DMS53 treated with DMSO at 0.1 percent for 48 hours (cell line): ENCODE data around the gene IL1RAP.

ENCODE experiments used
- DNase-seq: peaks from one replicate; lab custom pipeline; 2025; ENCODE audit not compliant: unreplicated experiment; lab: John Stamatoyannopoulos, UW

Gene IL1RAP

DNA sequence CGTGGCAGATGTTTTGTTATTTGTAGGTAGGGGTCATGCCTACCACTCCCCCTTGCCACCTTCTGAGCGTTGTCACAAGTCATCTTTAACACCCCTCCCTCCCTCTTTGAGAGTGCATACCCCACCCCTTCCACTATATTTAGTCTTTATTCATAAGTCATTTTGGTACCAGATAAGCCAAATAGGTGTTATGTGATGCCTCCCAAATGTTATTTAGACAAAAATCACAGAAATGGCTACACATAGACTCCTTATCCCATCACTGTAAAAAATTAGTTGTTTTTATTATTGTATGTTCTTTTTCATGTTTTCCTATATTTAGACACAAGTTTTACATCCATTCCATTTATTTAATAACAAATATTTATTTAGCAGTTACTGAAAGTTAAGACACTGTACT lies 93.1 kb downstream of the IL1RAP start:
- DNase-seq: no peak

DNA sequence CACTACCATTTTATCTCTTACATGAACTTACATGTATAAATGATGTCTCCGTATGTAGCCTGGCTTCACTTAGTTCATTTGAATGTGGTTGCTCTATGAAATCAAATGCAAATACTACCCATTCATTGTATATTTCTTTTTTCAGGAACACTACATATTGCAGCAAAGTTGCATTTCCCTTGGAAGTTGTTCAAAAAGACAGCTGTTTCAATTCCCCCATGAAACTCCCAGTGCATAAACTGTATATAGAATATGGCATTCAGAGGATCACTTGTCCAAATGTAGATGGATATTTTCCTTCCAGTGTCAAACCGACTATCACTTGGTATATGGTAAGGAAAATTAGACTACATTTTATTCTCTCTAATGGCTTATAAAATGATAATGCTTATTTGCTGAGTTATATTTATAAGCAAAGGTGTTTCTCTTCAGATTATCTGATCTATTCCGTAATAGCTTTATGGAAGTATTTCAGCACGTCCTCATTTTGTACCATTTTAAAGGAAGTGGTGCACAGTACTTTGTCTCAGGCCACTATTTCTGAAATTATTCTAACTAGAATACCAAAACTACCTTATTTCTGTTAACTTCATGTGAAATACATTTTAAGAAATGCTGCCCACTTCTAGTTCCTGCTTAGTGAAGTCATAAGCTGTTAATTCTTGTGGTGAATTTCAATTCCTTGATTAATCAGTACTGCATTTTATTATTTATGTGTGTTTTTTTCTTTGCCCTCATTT lies 95.1 kb downstream of the IL1RAP start:
- DNase-seq: no peak

DNA sequence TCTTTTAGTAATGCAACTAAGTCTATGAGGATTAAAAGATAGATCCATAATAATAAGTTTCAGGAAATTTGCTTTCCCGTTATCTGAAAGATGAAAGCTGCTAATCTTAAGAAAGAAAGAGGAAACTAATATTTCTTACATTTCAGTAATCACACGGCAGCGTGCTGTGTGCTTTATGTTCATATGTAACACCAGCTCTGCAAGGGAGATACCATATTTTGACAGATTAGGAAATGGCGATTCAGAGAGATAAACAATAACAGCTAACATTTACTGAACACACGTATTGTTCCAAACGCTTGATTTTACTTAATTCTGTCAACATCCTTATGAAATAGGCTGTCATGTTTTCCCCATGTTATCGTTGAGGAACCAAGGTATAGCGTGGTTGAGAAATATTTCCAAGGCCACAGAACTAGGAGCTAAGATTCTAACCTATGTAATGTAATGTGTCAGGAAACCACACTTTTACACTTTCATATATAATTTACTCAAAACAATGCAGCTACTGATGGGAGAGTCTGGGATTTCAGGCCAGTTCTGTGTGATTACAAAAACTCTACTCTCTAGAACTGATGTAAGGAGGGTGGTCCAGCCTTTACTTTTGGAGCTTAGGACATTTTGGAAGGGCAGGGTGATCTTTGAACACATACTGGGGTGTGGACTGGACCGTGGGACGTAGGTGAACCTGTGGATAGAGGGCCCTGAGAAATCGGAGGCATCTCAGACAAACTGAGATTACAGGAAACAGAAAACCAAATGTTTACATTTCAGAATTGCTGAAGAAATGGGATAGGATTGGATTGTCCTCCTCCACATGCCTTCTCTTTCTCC lies 100.6 kb downstream of the IL1RAP start:
- no peak for DNase-seq

DNA sequence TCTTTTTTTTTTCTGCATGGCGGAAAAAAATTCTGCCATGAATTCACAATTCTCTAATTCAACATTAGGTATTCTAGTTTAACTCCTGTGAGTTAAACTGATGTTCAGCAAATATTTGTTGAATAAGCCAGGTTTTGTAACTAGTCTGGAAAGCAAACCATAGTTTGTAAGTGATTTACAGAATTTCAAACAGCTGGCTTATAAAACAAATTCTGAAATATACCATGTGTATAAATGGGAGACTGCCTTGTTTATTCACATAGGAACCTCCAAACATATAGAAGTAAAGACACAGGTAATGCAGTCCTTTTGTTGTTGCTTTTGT lies 101.1 kb downstream of the IL1RAP start:
- DNase-seq: no peak

DNA sequence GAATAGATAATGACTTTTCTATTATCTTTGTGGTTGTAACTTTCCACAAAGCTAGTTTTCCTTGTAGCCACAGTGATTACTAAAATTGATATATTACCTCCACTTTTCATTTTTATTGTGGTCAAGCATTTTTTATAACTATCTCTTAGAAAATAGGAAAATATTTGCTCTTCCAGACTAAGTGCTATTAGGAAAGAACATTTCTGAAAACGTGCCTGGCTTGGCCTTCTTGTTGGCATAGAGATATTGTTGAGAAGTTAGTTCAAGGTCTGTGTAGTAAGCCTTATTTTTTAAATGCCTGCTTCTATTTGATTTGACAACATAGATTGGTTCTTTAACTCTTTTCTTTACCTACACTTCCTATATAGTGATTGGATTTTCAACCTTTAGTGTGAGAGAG lies 101.7 kb downstream of the IL1RAP start:
- no peak for DNase-seq

DNA sequence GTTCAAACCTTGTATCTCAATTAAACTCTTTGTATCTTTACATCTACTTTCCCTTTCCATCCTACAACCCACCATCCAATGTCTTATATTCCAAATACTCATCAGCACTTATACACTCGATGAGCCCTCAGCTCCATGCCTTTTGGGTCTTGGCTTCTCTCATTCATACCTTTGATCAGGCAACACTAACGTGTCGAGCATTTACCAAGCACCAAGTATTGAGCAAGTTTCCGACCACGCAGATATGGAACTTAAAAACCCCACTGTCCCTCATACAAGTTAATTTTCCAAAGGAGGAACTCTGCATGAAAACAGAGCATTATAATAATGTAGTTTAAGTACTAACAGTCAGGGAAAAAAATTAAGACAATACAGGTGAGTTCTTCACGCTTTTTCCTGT lies 102.8 kb downstream of the IL1RAP start:
- DNase-seq: no peak

DNA sequence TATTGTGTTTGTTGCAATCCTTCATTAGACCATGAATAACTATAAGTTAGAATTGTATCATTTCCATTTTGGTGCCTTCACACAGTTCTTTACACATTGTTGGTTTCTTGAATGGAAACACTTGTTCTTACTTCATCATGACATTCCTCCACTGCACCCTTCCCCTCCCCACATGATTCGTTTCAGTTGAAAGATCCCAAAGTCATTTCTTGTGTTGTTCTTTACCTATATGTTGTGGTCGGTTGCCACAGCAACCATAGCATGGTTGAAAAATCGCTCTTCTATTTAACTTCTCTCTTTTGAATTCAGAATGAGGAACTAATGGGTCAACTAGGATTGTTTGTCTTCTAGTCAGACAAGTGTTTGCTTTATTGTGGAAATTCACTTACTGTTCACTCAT lies 103.3 kb downstream of the IL1RAP start:
- DNase-seq: peak; percentile 33

DNA sequence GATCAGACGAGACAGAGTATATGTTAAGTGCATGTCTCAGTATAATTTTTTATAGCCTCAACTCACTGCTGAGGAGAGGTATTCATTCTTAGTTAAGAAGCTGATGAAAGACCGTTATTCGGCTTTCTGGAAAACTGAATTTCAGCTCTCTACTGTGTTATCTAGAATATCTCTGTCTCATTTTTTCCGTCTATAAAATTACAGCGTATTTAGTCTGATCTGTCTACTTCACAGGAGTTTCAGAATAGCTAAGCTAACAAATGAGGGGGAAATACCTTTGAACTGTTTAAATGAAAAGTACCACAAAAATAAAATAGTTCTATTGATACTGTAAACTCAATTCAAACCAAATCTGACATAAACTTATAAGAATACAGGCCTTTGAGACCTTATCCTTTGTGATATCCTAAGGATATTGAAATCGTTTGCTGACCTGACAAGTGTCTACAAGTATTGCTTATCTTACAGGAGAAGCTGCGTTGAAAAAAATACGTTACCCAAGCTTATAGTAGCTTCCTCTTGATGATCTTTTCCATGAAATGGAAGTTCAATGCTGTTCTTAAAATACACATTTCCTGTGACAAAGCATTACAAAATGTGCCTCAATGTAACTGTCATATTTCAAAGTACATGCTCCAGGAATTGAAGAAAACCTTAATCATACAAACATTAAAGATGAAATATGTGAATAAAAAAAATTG lies 104.6 kb downstream of the IL1RAP start:
- DNase-seq: no peak

DNA sequence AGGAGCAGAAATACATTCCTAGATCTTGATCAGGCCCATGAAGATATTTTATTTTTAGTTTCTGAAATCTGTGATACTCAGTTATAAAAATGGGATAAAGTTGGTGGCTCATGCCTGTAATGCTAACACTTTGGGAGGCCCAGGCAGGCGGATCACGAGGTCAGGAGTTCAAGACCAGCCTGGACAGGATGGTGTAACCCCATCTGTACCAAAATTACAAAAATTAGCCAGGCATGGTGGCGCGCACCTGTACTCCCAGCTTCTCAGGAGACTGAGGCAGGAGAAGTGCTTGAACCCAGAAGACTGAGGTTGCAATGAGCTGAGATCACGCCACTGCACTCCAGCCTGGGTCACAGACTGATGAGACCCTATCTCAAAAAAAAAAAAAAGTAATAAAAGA lies 105.5 kb downstream of the IL1RAP start:
- DNase-seq: no peak

DNA sequence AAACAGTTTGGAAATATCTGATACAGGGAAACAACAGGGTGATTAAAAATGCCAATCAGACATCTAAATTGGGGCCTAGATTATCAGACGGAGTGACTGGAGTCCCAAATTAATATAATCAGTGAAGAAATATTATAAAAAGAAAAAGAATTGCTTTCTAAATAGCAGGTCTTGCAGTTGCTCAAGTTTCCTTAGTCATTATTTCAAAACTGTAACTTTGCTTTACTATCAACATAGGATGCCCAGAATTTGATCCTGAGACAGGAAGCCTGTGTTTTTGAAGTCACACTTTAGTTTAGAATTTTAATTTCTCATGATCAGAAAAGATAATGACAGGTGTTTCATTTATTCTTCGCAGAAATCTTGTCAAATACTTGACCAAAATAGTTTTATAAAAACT lies 105.9 kb downstream of the IL1RAP start:
- no peak for DNase-seq

- no peak for DNase-seq
These were observed 107.2 kb downstream of the IL1RAP start for GRCh38 chr3:190620886-190621608.

DNA sequence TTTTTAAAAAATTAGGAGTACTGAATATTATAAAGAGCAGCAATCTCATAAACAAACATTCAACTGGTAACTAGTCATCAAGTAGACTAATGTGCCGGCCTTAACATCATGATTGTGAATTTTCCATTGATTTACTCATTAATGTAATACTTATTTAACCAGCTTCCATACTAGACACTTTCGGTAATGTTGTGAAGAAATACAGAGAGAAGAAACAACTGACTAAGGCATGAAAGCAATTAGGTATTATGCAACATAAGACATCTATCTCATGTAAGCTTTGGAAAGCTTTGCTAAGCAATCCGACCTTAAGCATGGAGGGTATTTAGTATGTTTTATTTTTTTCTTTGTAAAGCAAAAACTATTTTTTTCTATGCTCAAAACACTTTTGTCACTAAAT lies 108.0 kb downstream of the IL1RAP start:
- DNase-seq: no peak

GRCh38 chr3:190624282-190624681 lies 110.4 kb downstream of the IL1RAP start:
- no peak for DNase-seq

DNA sequence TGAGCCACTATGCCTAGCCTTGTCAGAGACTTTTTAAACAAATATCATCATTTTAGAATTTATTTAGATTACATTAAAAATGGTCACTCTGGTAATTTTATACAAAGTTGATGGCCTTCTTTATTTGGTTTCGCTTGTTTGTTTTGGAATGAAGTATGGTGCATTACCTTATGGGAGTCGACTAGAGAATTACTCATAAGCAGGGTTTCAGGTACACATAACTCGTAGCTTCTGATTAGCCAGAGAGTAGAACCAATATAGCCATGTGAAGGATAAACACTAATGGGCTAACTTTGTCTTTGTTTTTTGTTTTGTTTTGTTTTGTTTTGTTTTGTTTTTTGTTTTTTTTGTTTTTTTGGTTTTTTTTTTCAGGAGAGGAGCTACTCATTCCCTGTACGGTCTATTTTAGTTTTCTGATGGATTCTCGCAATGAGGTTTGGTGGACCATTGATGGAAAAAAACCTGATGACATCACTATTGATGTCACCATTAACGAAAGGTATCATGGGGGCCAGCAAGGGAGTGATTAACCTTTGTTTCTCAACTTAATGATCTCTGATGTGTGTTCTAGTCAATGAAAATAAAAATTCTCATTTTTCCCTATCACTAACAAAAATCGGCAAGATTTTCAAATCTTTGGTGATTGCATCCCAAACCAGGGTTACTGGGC lies 113.2 kb downstream of the IL1RAP start:
- DNase-seq: no peak

GRCh38 chr3:190629088-190629487 lies 115.2 kb downstream of the IL1RAP start:
- DNase-seq: no peak

- DNase-seq: no peak
These were observed 117.4 kb downstream of the IL1RAP start for GRCh38 chr3:190631295-190631694.

- no peak for DNase-seq
These were observed 127.7 kb downstream of the IL1RAP start for GRCh38 chr3:190641564-190641963.

DNA sequence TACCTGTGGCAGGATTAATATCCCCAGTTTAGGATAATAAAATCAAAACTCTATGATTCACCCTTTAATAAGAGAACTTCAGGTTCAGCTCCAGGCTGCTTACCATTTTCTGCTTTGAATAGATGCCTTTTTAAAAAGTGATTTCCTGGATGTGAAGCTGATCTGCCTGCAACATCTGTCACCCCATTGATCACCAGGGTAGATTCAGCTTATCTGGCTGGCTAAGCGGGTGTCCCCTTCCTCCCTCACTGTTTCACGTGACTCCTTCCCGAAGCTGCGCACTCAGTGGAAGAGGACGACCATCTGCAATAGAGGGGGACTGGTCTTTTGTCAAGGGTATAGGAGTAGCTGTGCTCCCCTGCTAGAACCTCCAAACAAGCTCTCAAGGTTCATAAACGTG lies 128.1 kb downstream of the IL1RAP start:
- no peak for DNase-seq

DNA sequence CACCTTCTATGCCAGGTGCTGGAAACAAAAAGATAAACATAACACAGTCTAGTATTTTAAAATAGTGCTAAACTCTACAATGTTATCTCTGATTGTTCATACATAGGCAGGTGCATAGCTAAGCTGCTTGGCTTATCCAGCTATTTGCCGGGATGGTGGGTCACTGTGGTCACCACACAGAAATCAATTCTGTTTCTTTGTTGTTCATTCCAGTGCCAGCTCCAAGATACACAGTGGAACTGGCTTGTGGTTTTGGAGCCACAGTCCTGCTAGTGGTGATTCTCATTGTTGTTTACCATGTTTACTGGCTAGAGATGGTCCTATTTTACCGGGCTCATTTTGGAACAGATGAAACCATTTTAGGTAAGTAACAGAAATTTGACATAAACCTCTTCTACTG lies 130.2 kb downstream of the IL1RAP start:
- DNase-seq: no peak

GRCh38 chr3:190644766-190645165 lies 130.9 kb downstream of the IL1RAP start:
- no peak for DNase-seq

- no peak for DNase-seq
These were observed 132.1 kb downstream of the IL1RAP start for GRCh38 chr3:190645932-190646460.
